SK-N-SH (cell line): ENCODE data around the gene CD300LG. TPM values are rescaled to one million over a fixed set of nuclear protein-coding genes. Genes with fewer than 3 reads are reported as not detected.

Experiments
- CTCF ChIA-PET: fragments of 300-600, 350-600 bp; formaldehyde crosslinking; extraction: SDS; loops from one replicate; lab custom pipeline; 2021; lab: Yijun Ruan, JAX
- POLR2A ChIA-PET: fragments of 350-600 bp; sonication (Branson Sonifier 250); formaldehyde crosslinking; extraction: SDS; loops from one replicate; lab custom pipeline; 2020; ENCODE audit warnings: antibody characterized with exemption, inconsistent platforms; lab: Yijun Ruan, JAX
- DNase-seq: peaks from one replicate; pipeline ENCODE4 v3.0.0; 2012
- H2AFZ ChIP-seq: fragments of 200-600 bp; sonication (generic); 2 replicates; pipeline ENCODE4 v1.8.1; 2016; ENCODE audit warnings: antibody characterized with exemption, mild to moderate bottlenecking, low read depth
- H3F3A ChIP-seq: fragments of 200-600 bp; sonication (generic); replicated peaks from 2 replicates; pipeline ENCODE3; 2016; ENCODE audit warnings: antibody characterized with exemption, mild to moderate bottlenecking; ENCODE audit not compliant: insufficient read depth
- H3K27ac ChIP-seq, 2 experiments: fragments of 200-500 bp in 1 of 2; fragments of 200-600 bp in 1 of 2; sonication (Bioruptor generic) in 1 of 2; sonication (generic), shearing (Covaris generic) in 1 of 2; 2 replicates each; pipeline versions ENCODE4 v1.5.1 to v1.6.1; 2014 to 2016; ENCODE audit warnings: low read depth in 2 of 2, inconsistent platforms in 1 of 2, low read length in 1 of 2, mild to moderate bottlenecking in 1 of 2, mixed read lengths in 1 of 2
- H3K27me3 ChIP-seq: fragments of 200-600 bp; sonication (generic), shearing (Covaris generic); 2 replicates; pipeline ENCODE4 v1.6.1; 2016; ENCODE audit warnings: mixed run types; ENCODE audit not compliant: insufficient read depth
- H3K36me3 ChIP-seq, 2 experiments: fragments of 200-500 bp in 1 of 2; fragments of 200-600 bp in 1 of 2; sonication (Bioruptor generic) in 1 of 2; sonication (generic) in 1 of 2; replicated peaks in 1 of 2; 2 replicates each; pipeline versions ENCODE3 to v1.5.1; 2014 to 2016; ENCODE audit warnings: low read length in 1 of 2, mild to moderate bottlenecking in 1 of 2; ENCODE audit not compliant: insufficient read depth in 2 of 2, control insufficient read depth in 1 of 2
- H3K4me1 ChIP-seq, 2 experiments: fragments of 200-500 bp in 1 of 2; fragments of 200-600 bp in 1 of 2; sonication (Bioruptor generic) in 1 of 2; sonication (generic), shearing (Covaris generic) in 1 of 2; 2 replicates each; pipeline versions ENCODE4 v1.5.1 to v1.6.1; 2014 to 2016; ENCODE audit warnings: low read depth in 1 of 2, low read length in 1 of 2, mixed run types in 1 of 2; ENCODE audit not compliant: insufficient read depth in 2 of 2, control insufficient read depth in 1 of 2
- H3K4me2 ChIP-seq: fragments of 200-600 bp; sonication (generic), shearing (Covaris generic); 2 replicates; pipeline ENCODE4 v1.6.1; 2017; ENCODE audit warnings: mixed run types
- H3K4me3 ChIP-seq, 2 experiments: fragments of 200-500 bp in 1 of 2; fragments of 200-600 bp in 1 of 2; sonication (Bioruptor generic) in 1 of 2; sonication (generic), shearing (Covaris generic) in 1 of 2; 2 replicates each; pipeline versions ENCODE4 v1.5.1 to v1.8.1; 2014 to 2016; ENCODE audit warnings: low read depth in 2 of 2, inconsistent platforms in 1 of 2, low read length in 1 of 2, mild to moderate bottlenecking in 1 of 2, mixed read lengths in 1 of 2, moderate library complexity in 1 of 2
- H3K79me2 ChIP-seq: fragments of 200-600 bp; sonication (generic); 2 replicates; pipeline ENCODE4 v1.8.1; 2017; ENCODE audit warnings: mild to moderate bottlenecking; ENCODE audit not compliant: insufficient read depth
- H3K9ac ChIP-seq: fragments of 200-600 bp; sonication (generic); 2 replicates; pipeline ENCODE4 v1.6.1; 2017; ENCODE audit warnings: mixed run types
- H3K9me2 ChIP-seq: fragments of 200-600 bp; sonication (generic); 2 replicates; pipeline ENCODE4 v1.6.1; 2017; ENCODE audit warnings: mixed run types
- H3K9me3 ChIP-seq: fragments of 200-600 bp; sonication (generic); 2 replicates; pipeline ENCODE4 v1.6.1; 2017; ENCODE audit warnings: mixed run types, mild to moderate bottlenecking, moderate library complexity
- H4K20me1 ChIP-seq: fragments of 200-600 bp; sonication (generic); 2 replicates; pipeline ENCODE4 v1.6.1; 2017; ENCODE audit warnings: mild to moderate bottlenecking, mixed run types; ENCODE audit not compliant: insufficient read depth
- CHD2 ChIP-seq: fragments of 150-350 bp; IDR thresholded peaks from 2 replicates; pipeline ENCODE4 v1.6.1; 2018; ENCODE audit warnings: low read length; ENCODE audit not compliant: partially characterized antibody
- ELF1 ChIP-seq: IDR thresholded peaks from 2 replicates; pipeline ENCODE4 v1.4.0; 2012
- EP300 ChIP-seq, 2 experiments: IDR thresholded peaks; 2 replicates each; pipeline versions ENCODE4 v1.4.0 to v1.6.1; 2012; ENCODE audit warnings: borderline replicate concordance in 1 of 2, low read depth in 1 of 2, low read length in 1 of 2
- EZH2phosphoT487 ChIP-seq: fragments of 200-600 bp; sonication (generic); IDR thresholded peaks from 2 replicates; pipeline ENCODE4 v1.6.1; 2017; ENCODE audit warnings: low read depth, mixed run types, mild to moderate bottlenecking, antibody characterized with exemption, moderate library complexity, borderline replicate concordance
- FOSL2 ChIP-seq: IDR thresholded peaks from 2 replicates; pipeline ENCODE4 v1.4.0; 2012; ENCODE audit warnings: low read depth, mild to moderate bottlenecking, moderate library complexity, borderline replicate concordance
- FOXM1 ChIP-seq: IDR thresholded peaks from 2 replicates; pipeline ENCODE4 v1.4.0; 2012; ENCODE audit warnings: low read depth, mild to moderate bottlenecking
- GABPA ChIP-seq: IDR thresholded peaks from 2 replicates; pipeline ENCODE4 v1.4.0; 2012; ENCODE audit warnings: low read depth, mild to moderate bottlenecking
- RXRA ChIP-seq: IDR thresholded peaks from 2 replicates; pipeline ENCODE4 v1.4.0; 2012; ENCODE audit warnings: low read depth, mild to moderate bottlenecking, borderline replicate concordance
- SIN3A ChIP-seq: IDR thresholded peaks from 2 replicates; pipeline ENCODE4 v1.6.1; 2012; ENCODE audit warnings: low read depth, mild to moderate bottlenecking, low read length, moderate library complexity, borderline replicate concordance
- TEAD4 ChIP-seq: IDR thresholded peaks from 2 replicates; pipeline ENCODE4 v1.4.0; 2012; ENCODE audit warnings: mild to moderate bottlenecking, borderline replicate concordance; ENCODE audit not compliant: insufficient read depth
- WGBS: methylation state at CpG from one replicate; pipeline ENCODE4 v1.1.6; 2017; ENCODE audit warnings: low lambda C conversion rate; 5-methylcytosine and 5-hydroxymethylcytosine counted together
- polyA plus RNA-seq, 3 experiments: library from polyadenylated mRNA; depleted of rRNA; stranded (reverse); fragments of >200 nt; gene quantifications; 2 replicates each; pipeline ENCODE4 v1.2.3, GENCODE V29; 2012

CD300LG gene
- polyA plus RNA-seq, 1 of the 3 experiments (the other 2 are of a cell fraction): not detected

GRCh38 chr17:43812396-43813265, 34.3 kb upstream of the CD300LG start:
- DNase-seq: no peak
- CTCF ChIA-PET: interaction anchor here (0.7 to 1.0 kb wide), 2 partner anchors 37 to 46 kb away, joined by 3 read pairs; no protein-coding TSS in a partner anchor

GRCh38 chr17:43813386-43813785, 33.6 kb upstream of the CD300LG start:
- H3K9me2 ChIP-seq: no peaks in the 10 kb centered on the region
- H3K9me3 ChIP-seq: no peaks in the 10 kb centered on the region
- 100% methylated on average over 1 of the region's 3 CpGs for WGBS
- no peaks in the 10 kb centered on the region for H3K79me2 ChIP-seq
- H3K4me3 ChIP-seq: no peak overlapping the region
- no peaks in the 10 kb centered on the region for H3F3A ChIP-seq
- no peaks in the 10 kb centered on the region for H3K27me3 ChIP-seq
- DNase-seq: no peak
- H3K27ac ChIP-seq: no peak overlapping the region
- H2AFZ ChIP-seq: no peak overlapping the region
- H3K4me1 ChIP-seq: peaks cover 0 to 8% of the 10 kb centered on the region in 2 experiments; a peak in 1 of 4 replicates
- CTCF ChIA-PET: interaction anchor here (0.7 to 1.1 kb wide), 3 partner anchors 33 to 46 kb away, joined by 3 to 5 read pairs (median 3); partner anchors contain the start of gene CD300LG
- POLR2A ChIA-PET: no interaction called here
- H3K9ac ChIP-seq: no peak overlapping the region
- no peaks in the 10 kb centered on the region for H4K20me1 ChIP-seq
- no peak for TF ChIP-seq SIN3A
- TF ChIP-seq, all 33 proteins: peak for 0
- Histone ChIP-seq H3K36me3 (peaks cover 7 to 38% of the 10 kb centered on the region in 2 experiments), H3K4me2 (no peak overlapping the region)

More at GRCh38 chr17:43812396-43813265, 34.3 kb upstream of the CD300LG start:
- no peaks in the 10 kb centered on the region for H3K27me3 ChIP-seq
- POLR2A ChIA-PET: no interaction called here
- H3K27ac ChIP-seq: no peak overlapping the region
- H3K4me2 ChIP-seq: no peak overlapping the region
- TF ChIP-seq EP300 (IDR thresholded peaks at IDR 0.05; ENCODE audit: borderline replicate concordance in 1 of 2, low read depth in 1 of 2, low read length in 1 of 2): no peak
- no peak for TF ChIP-seq FOXM1
- no peak for TF ChIP-seq CHD2
- TF ChIP-seq RXRA: no peak
- no peak for TF ChIP-seq TEAD4
- TF ChIP-seq GABPA: no peak
- no peak for TF ChIP-seq EZH2phosphoT487
- H3K9me2 ChIP-seq: no peaks in the 10 kb centered on the region
- H3K4me1 ChIP-seq: peaks cover 0 to 8% of the 10 kb centered on the region in 2 experiments; a peak in 1 of 4 replicates
- H3K9me3 ChIP-seq: no peaks in the 10 kb centered on the region
- H4K20me1 ChIP-seq: no peaks in the 10 kb centered on the region
- peaks cover 7 to 43% of the 10 kb centered on the region in 2 experiments for H3K36me3 ChIP-seq
- H3K4me3 ChIP-seq: no peak overlapping the region
- no peaks in the 10 kb centered on the region for H3F3A ChIP-seq
- H2AFZ ChIP-seq: no peak overlapping the region
- H3K9ac ChIP-seq: no peak overlapping the region
- WGBS: 96% methylated on average over 6 of the region's 10 CpGs
- H3K79me2 ChIP-seq: no peaks in the 10 kb centered on the region

- no peaks in the 10 kb centered on the region for H3K9me2 ChIP-seq
- TF ChIP-seq ELF1 (no peak), FOSL2 (no peak), SIN3A (no peak)
- H3K27ac ChIP-seq: no peak overlapping the region
- H3K4me1 ChIP-seq: peaks cover 0 to 8% of the 10 kb centered on the region in 2 experiments; a peak in 1 of 4 replicates
- no peak overlapping the region for H3K4me3 ChIP-seq
- H3K27me3 ChIP-seq: no peaks in the 10 kb centered on the region
- no peaks in the 10 kb centered on the region for H4K20me1 ChIP-seq
- POLR2A ChIA-PET: no interaction called here
- H3F3A ChIP-seq: no peaks in the 10 kb centered on the region
- no peak overlapping the region for H3K4me2 ChIP-seq
- peaks cover 5 to 37% of the 10 kb centered on the region in 2 experiments for H3K36me3 ChIP-seq
- CTCF ChIA-PET: interaction anchor here (1.0 to 1.1 kb wide), 2 partner anchors 33 to 38 kb away, joined by 3 to 5 read pairs; partner anchors contain the start of gene CD300LG
- no peak overlapping the region for H2AFZ ChIP-seq
- no peak overlapping the region for H3K9ac ChIP-seq
- WGBS: 92% methylated on average over 12 of the region's 12 CpGs
- H3K79me2 ChIP-seq: no peaks in the 10 kb centered on the region
- no peak for DNase-seq
- no peaks in the 10 kb centered on the region for H3K9me3 ChIP-seq
Measured at GRCh38 chr17:43814026-43814425, 33.0 kb upstream of the CD300LG start.
